SH-SY5Y (cell line): Measurements from ENCODE around the gene RALGAPA2.

ENCODE experiments used
- GATA2 ChIP-seq: IDR thresholded peaks from 2 replicates; pipeline ENCODE4 v1.6.1; 2011; ENCODE audit warnings: mild to moderate bottlenecking, low read depth, low read length
- GATA3 ChIP-seq: IDR thresholded peaks from 2 replicates; pipeline ENCODE4 v1.6.1; 2011; ENCODE audit warnings: low read depth, mild to moderate bottlenecking, low read length, moderate library complexity

GRCh38 chr20:20520776-20521175 is 191.7 kb downstream of the RALGAPA2 start:
- TF ChIP-seq GATA2 (no peak), GATA3 (no peak)
